NK-92 (cell line): ENCODE data around the gene G0S2.

Experiments
- DNase-seq: peaks from one replicate; lab custom pipeline; 2025; ENCODE audit not compliant: unreplicated experiment; lab: John Stamatoyannopoulos, UW

G0S2 gene

GRCh38 chr1:209714338-209714737, 39.1 kb downstream of the G0S2 start:
- DNase-seq = no peak

GRCh38 chr1:209715314-209715713, 40.1 kb downstream of the G0S2 start:
- no peak for DNase-seq

GRCh38 chr1:209717818-209718217, 42.6 kb downstream of the G0S2 start:
- DNase-seq = no peak

GRCh38 chr1:209720326-209720725, 45.1 kb downstream of the G0S2 start:
- no peak for DNase-seq

GRCh38 chr1:209720826-209721225, 45.6 kb downstream of the G0S2 start:
- DNase-seq = no peak

GRCh38 chr1:209721323-209721722, 46.1 kb downstream of the G0S2 start:
- no peak for DNase-seq

GRCh38 chr1:209723265-209723664, 48.1 kb downstream of the G0S2 start:
- DNase-seq = no peak

- DNase-seq = no peak
Observed at GRCh38 chr1:209723756-209724693, 48.8 kb downstream of the G0S2 start.
